Adipocyte (in vitro differentiated cells): ENCODE results near the gene PXT1.
A peak's percentile ranks its signal among the peaks of the same experiment; 100 is the strongest.
"Not testable (repeated sequence)": the region's sequence is repeated elsewhere in the genome, so short reads cannot be mapped to it uniquely, and the experiment has no call there.

Experiments used
- DNase-seq: peaks from one replicate; pipeline ENCODE4 v3.0.0-alpha.2; 2015; ENCODE audit warnings: low read depth
- H3K27me3 ChIP-seq: replicated peaks from 2 replicates; pipeline ENCODE4 v1.7.0; 2013; ENCODE audit warnings: mild to moderate bottlenecking, low read length, moderate library complexity; ENCODE audit not compliant: control insufficient read depth, insufficient read depth
- H3K36me3 ChIP-seq: 2 replicates; pipeline ENCODE4 v1.7.0; 2013; ENCODE audit warnings: low read length, mild to moderate bottlenecking, moderate library complexity; ENCODE audit not compliant: control insufficient read depth, insufficient read depth, severe bottlenecking
- H3K4me1 ChIP-seq: 2 replicates; pipeline ENCODE4 v1.7.0; 2013; ENCODE audit warnings: mild to moderate bottlenecking, low read length, moderate library complexity; ENCODE audit not compliant: control insufficient read depth, insufficient read depth
- H3K4me3 ChIP-seq: 2 replicates; pipeline ENCODE4 v1.7.0; 2013; ENCODE audit warnings: mild to moderate bottlenecking, low read length, moderate library complexity
- H3K9ac ChIP-seq: 2 replicates; pipeline ENCODE4 v1.7.0; 2013; ENCODE audit warnings: mild to moderate bottlenecking, low read length, moderate library complexity
- H3K9me3 ChIP-seq: 2 replicates; pipeline ENCODE4 v1.7.0; 2013; ENCODE audit warnings: mild to moderate bottlenecking, low read length, moderate library complexity; ENCODE audit not compliant: control insufficient read depth

PXT1 gene

GRCh38 chr6:36367743-36368142 lies 74.9 kb downstream of the PXT1 start:
- no peak for DNase-seq
- no peak overlapping the region for H3K4me3 ChIP-seq
- peaks cover 13% of the 10 kb centered on the region for H3K4me1 ChIP-seq
- no peaks in the 10 kb centered on the region for H3K9me3 ChIP-seq
- no peaks in the 10 kb centered on the region for H3K27me3 ChIP-seq
- H3K36me3 ChIP-seq: no peaks in the 10 kb centered on the region
- no peak overlapping the region for H3K9ac ChIP-seq

DNA sequence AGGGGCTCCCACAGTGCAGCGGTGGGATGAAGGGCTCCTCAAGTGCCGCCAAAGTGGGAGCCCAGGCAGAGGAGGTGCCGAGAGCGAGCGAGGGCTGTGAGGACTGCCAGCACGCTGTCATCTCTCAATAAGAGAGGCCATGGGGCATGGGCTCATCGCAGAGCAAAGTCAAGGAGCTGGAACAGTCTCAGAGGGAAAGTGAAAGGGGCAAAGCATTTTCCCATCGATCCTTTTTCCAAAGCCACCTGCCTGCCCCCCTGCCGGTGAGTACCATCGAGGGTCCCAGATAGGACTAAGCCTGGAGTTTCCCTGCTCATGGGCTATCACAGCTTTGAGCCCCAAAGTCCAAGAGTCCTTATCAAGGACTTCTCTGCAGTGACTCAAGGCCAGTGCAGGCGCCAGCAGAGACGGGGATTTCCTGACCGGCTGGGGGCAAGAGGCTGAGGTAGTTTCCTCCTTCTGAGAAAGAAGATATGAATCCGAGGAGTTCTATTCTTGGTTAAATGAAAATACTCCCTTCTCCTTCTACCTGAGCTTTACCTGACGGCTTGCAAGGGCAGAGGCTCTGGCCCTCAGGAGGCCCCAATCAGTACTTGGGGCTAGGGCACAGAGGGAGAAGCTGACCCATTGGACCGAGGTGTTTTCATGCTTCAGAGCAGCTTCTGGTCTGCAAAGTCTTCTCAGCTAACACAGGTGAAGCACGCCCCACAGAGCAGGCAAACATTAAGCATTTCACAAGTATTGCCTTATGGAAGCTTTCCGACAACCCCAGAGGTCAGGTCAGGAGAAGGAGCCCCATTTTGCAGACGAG lies 77.8 kb downstream of the PXT1 start:
- no peak for DNase-seq
- H3K4me3 ChIP-seq: no peak overlapping the region
- no peak overlapping the region for H3K9ac ChIP-seq
- H3K4me1 ChIP-seq: peaks cover 21% of the 10 kb centered on the region
- no peaks in the 10 kb centered on the region for H3K27me3 ChIP-seq
- no peaks in the 10 kb centered on the region for H3K36me3 ChIP-seq
- no peaks in the 10 kb centered on the region for H3K9me3 ChIP-seq

DNA sequence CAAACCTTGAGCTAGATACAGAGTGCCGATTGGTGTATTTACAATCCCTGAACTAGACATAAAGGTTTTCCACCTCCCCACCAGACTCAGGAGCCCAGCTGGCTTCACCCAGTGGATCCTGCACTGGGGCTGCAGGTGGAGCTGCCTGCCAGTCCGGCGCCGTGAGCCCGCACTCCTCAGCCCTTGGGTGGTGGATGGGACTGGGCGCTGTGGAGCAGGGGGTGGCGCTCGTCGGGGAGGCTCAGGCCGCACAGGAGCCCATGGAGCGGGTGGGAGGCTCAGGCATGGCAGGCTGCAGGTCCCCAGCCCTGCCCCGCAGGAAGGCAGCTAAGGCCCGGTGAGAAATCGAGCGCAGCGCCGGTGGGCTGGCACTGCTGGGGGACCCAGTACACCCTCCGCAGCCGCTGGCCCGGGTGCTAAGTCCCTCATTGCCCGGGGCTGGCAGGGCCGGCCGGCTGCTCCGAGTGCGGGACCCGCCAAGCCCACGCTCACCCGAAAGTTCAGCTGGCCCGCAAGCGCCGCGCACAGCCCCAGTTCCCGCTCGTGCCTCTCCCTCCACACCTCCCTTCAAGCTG lies 78.5 kb downstream of the PXT1 start:
- not testable (repeated sequence) for H3K9ac ChIP-seq, H3K4me3 ChIP-seq, H3K9me3 ChIP-seq, DNase-seq, H3K36me3 ChIP-seq, H3K27me3 ChIP-seq
- H3K4me1 ChIP-seq: peaks cover 15% of the 10 kb centered on the region

- not testable (repeated sequence) for H3K27me3 ChIP-seq, H3K9me3 ChIP-seq, H3K36me3 ChIP-seq, H3K4me3 ChIP-seq, H3K9ac ChIP-seq, DNase-seq
- H3K4me1 ChIP-seq: peaks cover 15% of the 10 kb centered on the region
Observed at GRCh38 chr6:36363371-36363752, 79.3 kb downstream of the PXT1 start.

DNA sequence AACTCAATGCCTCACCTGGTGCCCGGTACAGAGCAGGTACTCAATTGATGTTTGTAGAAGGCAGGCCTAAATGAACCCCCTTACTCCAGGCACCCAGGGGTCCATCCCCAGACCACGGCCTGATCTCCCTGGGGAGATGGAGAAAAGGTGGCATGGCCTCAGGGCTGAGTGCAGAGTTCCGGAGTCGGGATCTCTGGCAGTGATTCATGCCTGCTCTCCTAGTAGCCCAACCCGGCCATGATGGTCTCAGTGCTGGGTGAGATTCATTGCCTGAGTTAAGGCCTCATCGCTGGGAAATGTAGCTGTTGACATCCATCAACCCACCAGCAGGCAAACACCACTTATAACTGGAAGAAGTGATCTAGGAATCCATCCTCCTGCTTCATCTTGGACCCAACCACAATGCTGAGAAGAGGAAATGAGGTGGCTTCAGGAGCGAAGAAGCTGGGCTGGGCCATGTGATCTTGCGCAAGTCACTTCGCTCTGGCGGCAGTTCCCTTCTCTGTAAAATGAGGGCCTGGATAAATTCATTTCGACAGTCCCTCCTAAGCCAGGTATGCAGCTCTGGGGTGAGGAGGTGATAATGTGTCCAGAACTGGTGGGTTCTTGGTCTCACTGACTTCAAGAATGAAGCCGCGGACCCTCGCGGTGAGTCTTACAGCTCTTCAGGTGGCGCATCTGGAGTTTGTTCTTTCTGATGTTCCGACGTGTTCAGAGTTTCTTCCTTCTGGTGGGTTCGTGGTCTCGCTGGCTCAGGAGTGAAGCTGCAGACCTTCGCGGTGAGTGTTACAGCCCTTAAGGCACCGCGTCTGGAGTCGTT lies 79.9 kb downstream of the PXT1 start:
- Histone ChIP-seq H3K9me3 (no peaks in the 10 kb centered on the region), H3K9ac (no peak overlapping the region), H3K27me3 (no peaks in the 10 kb centered on the region), H3K36me3 (no peaks in the 10 kb centered on the region), H3K4me1 (peaks cover 21% of the 10 kb centered on the region), H3K4me3 (no peak overlapping the region)
- no peak for DNase-seq

GRCh38 chr6:36361071-36361470 lies 81.6 kb downstream of the PXT1 start:
- peaks cover 22% of the 10 kb centered on the region for H3K4me1 ChIP-seq
- no peak overlapping the region for H3K4me3 ChIP-seq
- no peaks in the 10 kb centered on the region for H3K9me3 ChIP-seq
- DNase-seq: no peak
- H3K9ac ChIP-seq: peak overlapping the region; percentile 77
- no peaks in the 10 kb centered on the region for H3K36me3 ChIP-seq
- H3K27me3 ChIP-seq: no peaks in the 10 kb centered on the region

- peak overlapping the region; percentile 77 for H3K9ac ChIP-seq
- no peaks in the 10 kb centered on the region for H3K9me3 ChIP-seq
- no peaks in the 10 kb centered on the region for H3K27me3 ChIP-seq
- DNase-seq: peak; percentile 94
- H3K4me3 ChIP-seq: no peak overlapping the region
- H3K4me1 ChIP-seq: peaks cover 22% of the 10 kb centered on the region
- no peaks in the 10 kb centered on the region for H3K36me3 ChIP-seq
Observed at GRCh38 chr6:36360241-36361054, 82.2 kb downstream of the PXT1 start.

DNA sequence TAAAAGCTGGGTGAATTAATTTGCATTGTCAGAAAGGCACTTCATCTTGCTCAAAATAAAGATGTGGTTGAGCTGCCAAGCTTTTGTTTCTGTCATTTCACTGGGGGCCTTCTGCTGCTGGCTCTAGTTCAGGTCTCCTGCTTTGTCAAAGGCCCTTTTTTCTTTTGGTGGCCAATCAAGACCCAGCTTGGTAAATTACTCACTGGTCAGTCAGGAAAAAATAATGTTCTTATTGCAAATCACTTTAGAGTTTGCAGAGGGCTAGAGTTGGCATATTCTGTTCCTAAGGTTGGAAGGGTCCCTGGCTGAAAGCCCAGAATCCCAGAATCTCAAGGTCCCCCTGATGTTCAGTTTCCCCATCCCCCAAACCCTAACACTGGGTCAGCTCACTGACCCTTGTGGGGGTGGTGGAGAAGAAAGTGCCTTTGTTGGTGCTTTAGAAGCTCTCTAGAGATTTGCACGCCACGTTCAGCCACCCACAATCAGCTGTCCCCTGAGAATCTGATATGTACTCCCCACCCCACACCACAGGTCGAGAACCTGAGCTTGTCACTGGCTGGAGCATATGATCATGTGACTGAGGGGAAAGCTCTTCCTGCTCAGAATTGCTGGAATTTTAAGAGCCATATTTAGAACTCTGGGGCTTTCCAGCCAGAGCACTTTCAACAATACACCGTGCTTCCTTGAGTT lies 84.3 kb downstream of the PXT1 start:
- no peak for DNase-seq
- H3K4me3 ChIP-seq: no peak overlapping the region
- H3K27me3 ChIP-seq: no peaks in the 10 kb centered on the region
- H3K9ac ChIP-seq: no peak overlapping the region
- peaks cover 22% of the 10 kb centered on the region for H3K4me1 ChIP-seq
- H3K36me3 ChIP-seq: no peaks in the 10 kb centered on the region
- no peaks in the 10 kb centered on the region for H3K9me3 ChIP-seq

GRCh38 chr6:36357872-36358225 lies 84.8 kb downstream of the PXT1 start:
- H3K36me3 ChIP-seq: no peaks in the 10 kb centered on the region
- DNase-seq: no peak

DNA sequence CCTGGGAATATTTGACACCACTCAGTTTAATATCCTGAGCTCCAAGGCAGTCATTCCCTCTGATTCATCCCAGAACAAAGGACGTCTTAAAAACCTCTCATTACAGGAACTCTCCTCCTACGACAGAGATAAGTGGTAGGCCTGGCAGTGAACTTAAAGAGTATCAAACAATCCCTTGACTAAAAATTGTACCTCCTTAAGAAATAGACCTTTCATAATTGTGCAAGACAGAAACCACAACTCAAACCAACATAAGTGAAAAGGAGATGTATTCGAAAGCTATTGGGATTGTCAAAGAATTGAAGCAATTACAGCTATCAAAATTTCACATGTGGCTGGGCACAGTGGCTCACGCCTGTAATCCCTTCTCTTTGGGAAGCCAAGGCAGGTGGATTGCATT lies 86.8 kb downstream of the PXT1 start:
- Histone ChIP-seq H3K36me3 (no peaks in the 10 kb centered on the region), H3K9ac (no peak overlapping the region), H3K27me3 (no peaks in the 10 kb centered on the region), H3K9me3 (no peaks in the 10 kb centered on the region), H3K4me1 (peaks cover 30% of the 10 kb centered on the region), H3K4me3 (no peak overlapping the region)
- DNase-seq: no peak

More at GRCh38 chr6:36357872-36358225, 84.8 kb downstream of the PXT1 start:
- Histone ChIP-seq H3K27me3 (no peaks in the 10 kb centered on the region), H3K9ac (no peak overlapping the region), H3K9me3 (no peaks in the 10 kb centered on the region), H3K4me3 (no peak overlapping the region), H3K4me1 (peaks cover 22% of the 10 kb centered on the region)
